CD14-positive monocyte (primary cell): Measurements from ENCODE around the gene GSTA4. TPM values are rescaled to one million over a fixed set of nuclear protein-coding genes. Genes with fewer than 3 reads are reported as not detected.

ENCODE experiments used
- DNase-seq, 3 donors: peaks; one replicate each; pipeline ENCODE4 v3.0.0-alpha.2; 2011 to 2022
- H2AFZ ChIP-seq: 2 replicates; pipeline ENCODE4 v1.6.0; 2012; ENCODE audit warnings: mild to moderate bottlenecking, low read depth, low read length, inconsistent platforms; ENCODE audit not compliant: insufficient read depth, poor library complexity, severe bottlenecking
- H3K27ac ChIP-seq, 2 donors: 1 replicate in 1 of 2; 2 replicates in 1 of 2; pipeline ENCODE4 v1.5.1; 2012 to 2013; ENCODE audit warnings: low read length in 2 of 2, control low read depth in 1 of 2, inconsistent platforms in 1 of 2, low read depth in 1 of 2, mild to moderate bottlenecking in 1 of 2
- H3K27me3 ChIP-seq, 2 donors: one replicate each; pipeline versions ENCODE4 v1.6.0 to v1.6.1; 2011 to 2013; ENCODE audit warnings: low read length in 2 of 2; ENCODE audit not compliant: control insufficient read depth in 2 of 2, insufficient read depth in 2 of 2
- H3K36me3 ChIP-seq, 2 donors: replicated peaks in 1 of 2; 1 replicate in 1 of 2; 2 replicates in 1 of 2; pipeline versions ENCODE4 v1.5.1 to v1.6.1; 2012 to 2013; ENCODE audit warnings: low read length in 2 of 2, control low read depth in 1 of 2, inconsistent platforms in 1 of 2, mild to moderate bottlenecking in 1 of 2; ENCODE audit not compliant: insufficient read depth in 2 of 2, control insufficient read depth in 1 of 2
- H3K4me1 ChIP-seq, 2 donors: 1 replicate in 1 of 2; 2 replicates in 1 of 2; pipeline versions ENCODE4 v1.5.1 to v1.6.1; 2012 to 2013; ENCODE audit warnings: low read length in 2 of 2, control low read depth in 1 of 2, inconsistent platforms in 1 of 2, mild to moderate bottlenecking in 1 of 2, moderate library complexity in 1 of 2; ENCODE audit not compliant: insufficient read depth in 2 of 2, control insufficient read depth in 1 of 2
- H3K4me2 ChIP-seq: replicated peaks from 2 replicates; pipeline ENCODE3; 2012; ENCODE audit warnings: low read length, moderate library complexity, mild to moderate bottlenecking; ENCODE audit not compliant: poor library complexity, severe bottlenecking; ENCODE audit errors: extremely low read depth
- H3K4me3 ChIP-seq, 3 experiments: fragments of 200-600 bp in 1 of 3; sonication (generic) in 1 of 3; replicated peaks in 1 of 3; 1 replicate in 2 of 3; 2 replicates in 1 of 3; pipeline ENCODE4 v1.5.1; 2011 to 2013; ENCODE audit warnings: low read length in 3 of 3, mild to moderate bottlenecking in 3 of 3, control low read depth in 2 of 3, low read depth in 2 of 3, inconsistent platforms in 1 of 3, moderate library complexity in 1 of 3
- H3K79me2 ChIP-seq: 2 replicates; pipeline ENCODE4 v1.6.0; 2012; ENCODE audit warnings: mild to moderate bottlenecking, control low read depth, inconsistent platforms, low read length, moderate library complexity; ENCODE audit not compliant: insufficient read depth
- H3K9ac ChIP-seq: 2 replicates; pipeline ENCODE4 v1.6.0; 2017; ENCODE audit warnings: low read length, mild to moderate bottlenecking; ENCODE audit not compliant: insufficient read depth, poor library complexity, severe bottlenecking
- H3K9me3 ChIP-seq, 2 donors: replicated peaks in 1 of 2; 1 replicate in 1 of 2; 2 replicates in 1 of 2; pipeline versions ENCODE4 v1.5.1 to v1.6.1; 2012 to 2013; ENCODE audit warnings: low read length in 2 of 2, control low read depth in 1 of 2; ENCODE audit not compliant: control insufficient read depth in 1 of 2, insufficient read depth in 1 of 2
- H4K20me1 ChIP-seq: 2 replicates; pipeline ENCODE4 v1.6.0; 2012; ENCODE audit warnings: mild to moderate bottlenecking, low read length, control low read depth, moderate library complexity; ENCODE audit not compliant: insufficient read depth
- H3K27ac Mint-ChIP-seq, 7 donors: one replicate each; pipeline ENCODE4 v1.8.0; 2020; ENCODE audit warnings: mild to moderate bottlenecking in 7 of 7, mixed read lengths in 7 of 7, moderate library complexity in 6 of 7, inconsistent platforms in 2 of 7
- H3K27me3 Mint-ChIP-seq, 3 donors: one replicate each; pipeline ENCODE4 v1.8.0; 2021 to 2022; ENCODE audit warnings: low read depth in 3 of 3, mild to moderate bottlenecking in 3 of 3, mixed read lengths in 3 of 3, moderate library complexity in 3 of 3, inconsistent platforms in 1 of 3
- H3K36me3 Mint-ChIP-seq, 2 donors: one replicate each; pipeline ENCODE4 v1.8.0; 2020; ENCODE audit warnings: mixed read lengths in 2 of 2, inconsistent platforms in 1 of 2, mild to moderate bottlenecking in 1 of 2
- H3K4me1 Mint-ChIP-seq: one replicate; pipeline ENCODE4 v1.8.0; 2020; ENCODE audit warnings: mild to moderate bottlenecking, mixed read lengths
- H3K4me3 Mint-ChIP-seq, 2 donors: one replicate each; pipeline ENCODE4 v1.8.0; 2020; ENCODE audit warnings: mild to moderate bottlenecking in 2 of 2, mixed read lengths in 2 of 2, moderate library complexity in 1 of 2
- H3K9me3 Mint-ChIP-seq, 7 donors: one replicate each; pipeline ENCODE4 v1.8.0; 2020 to 2022; ENCODE audit warnings: mixed read lengths in 7 of 7, mild to moderate bottlenecking in 6 of 7, moderate library complexity in 6 of 7, inconsistent platforms in 2 of 7
- CTCF ChIP-seq: fragments of 200-600 bp; IDR thresholded peaks from one replicate; pipeline ENCODE4 v1.8.0; 2022; ENCODE audit warnings: antibody characterized with exemption, mild to moderate bottlenecking
- WGBS: methylation state at CpG from one replicate; pipeline ENCODE4 v1.1.5; 2013; ENCODE audit warnings: missing lambda C conversion rate; ENCODE audit not compliant: insufficient coverage; 5-methylcytosine and 5-hydroxymethylcytosine counted together
- intact Hi-C, 2 donors: fragments of 100-400 bp; cut with micrococcal nuclease; formaldehyde crosslinking; loops; one replicate each; pipeline versions ENCODE4 v1.15.0 to v1.15.1; 2023
- polyA plus RNA-seq, 3 donors: library from polyadenylated mRNA; depleted of rRNA in 1 of 3; unstranded in 2 of 3; stranded (reverse) in 1 of 3; fragments of 300-500 nt in 2 of 3; fragments of >200 nt in 1 of 3; fragmentation: Illumina TruSeq in 2 of 3; gene quantifications; 1 replicate in 2 of 3; 2 replicates in 1 of 3; pipeline ENCODE4 v1.2.3, GENCODE V29; 2012 to 2021

GSTA4 gene
- polyA plus RNA-seq, 3 donors, result 0.34 to 0.41 (median 0.36) TPM

GRCh38 chr6:52985228-52985627 is 9.9 kb downstream of the GSTA4 start:
- H3K4me3 ChIP-seq, result no peak overlapping the region
- intact Hi-C loops, result no loop called here
- no peaks in the 10 kb centered on the region for H3K79me2 ChIP-seq
- no peaks in the 10 kb centered on the region for H4K20me1 ChIP-seq
- no peaks in the 10 kb centered on the region for H3K27me3 ChIP-seq
- H3K9me3 Mint-ChIP-seq, result peaks cover 0 to 3% (median 0%) of the 10 kb centered on the region in 7 donors
- peaks cover 0 to 3% of the 10 kb centered on the region in 2 donors for H3K4me1 ChIP-seq
- H3K9ac ChIP-seq, result no peak overlapping the region
- H3K27ac ChIP-seq, result no peak overlapping the region
- H3K4me1 Mint-ChIP-seq, result peaks cover 12% of the 10 kb centered on the region
- DNase-seq, result no peak
- H3K27me3 Mint-ChIP-seq, result peaks cover 6 to 9% (median 8%) of the 10 kb centered on the region in 3 donors
- H3K36me3 ChIP-seq, result no peaks in the 10 kb centered on the region
- no peak for TF ChIP-seq CTCF
- 94% methylated on average over 3 of the region's 4 CpGs for WGBS
- H3K4me3 Mint-ChIP-seq, result no peak overlapping the region
- no peak overlapping the region for H3K27ac Mint-ChIP-seq
- H2AFZ ChIP-seq, result no peak overlapping the region
- no peak overlapping the region for H3K4me2 ChIP-seq
- H3K36me3 Mint-ChIP-seq, result no peaks in the 10 kb centered on the region
- H3K9me3 ChIP-seq, result no peaks in the 10 kb centered on the region

GRCh38 chr6:52984247-52984646 is 10.8 kb downstream of the GSTA4 start:
- intact Hi-C loops, result no loop called here
- 0% methylated on average over 3 of the region's 3 CpGs for WGBS
- H3K36me3 Mint-ChIP-seq, result no peaks in the 10 kb centered on the region
- H4K20me1 ChIP-seq, result no peaks in the 10 kb centered on the region
- H3K9ac ChIP-seq, result no peak overlapping the region
- H3K4me2 ChIP-seq, result no peak overlapping the region
- no peak overlapping the region for H2AFZ ChIP-seq
- no peak overlapping the region for H3K27ac Mint-ChIP-seq
- H3K27ac ChIP-seq, result no peak overlapping the region
- H3K36me3 ChIP-seq, result no peaks in the 10 kb centered on the region
- no peak for DNase-seq
- no peak for TF ChIP-seq CTCF
- H3K27me3 Mint-ChIP-seq, result peaks cover 2 to 8% (median 6%) of the 10 kb centered on the region in 3 donors
- H3K9me3 ChIP-seq, result no peaks in the 10 kb centered on the region
- H3K4me1 ChIP-seq, result peaks cover 0 to 3% of the 10 kb centered on the region in 2 donors
- H3K4me1 Mint-ChIP-seq, result peaks cover 12% of the 10 kb centered on the region
- H3K4me3 Mint-ChIP-seq, result no peak overlapping the region
- H3K9me3 Mint-ChIP-seq, result peaks cover 0 to 3% (median 0%) of the 10 kb centered on the region in 7 donors
- no peaks in the 10 kb centered on the region for H3K27me3 ChIP-seq
- H3K4me3 ChIP-seq, result no peak overlapping the region
- H3K79me2 ChIP-seq, result no peaks in the 10 kb centered on the region
